Body of pancreas (tissue), 4 donors: ENCODE measurements around the gene ALPI. TPM values are rescaled to one million over a fixed set of nuclear protein-coding genes. Genes with fewer than 3 reads are reported as not detected.
"Not testable (repeated sequence)": the region's sequence is repeated elsewhere in the genome, so short reads cannot be mapped to it uniquely, and the experiment has no call there.

Experiments
- ATAC-seq: fragments of 150-250 bp; one replicate; pipeline ENCODE4 v1.9.1; 2016
- DNase-seq, 4 donors: peaks; one replicate each; pipeline ENCODE4 v3.0.0-alpha.2; 2019
- H3K27ac ChIP-seq, 4 donors: fragments of 200-600 bp; sonication (generic); 1 replicate in 3 of 4; 2 replicates in 1 of 4; pipeline versions ENCODE4 v1.5.1 to v1.6.1; 2016 to 2019; ENCODE audit warnings: mild to moderate bottlenecking in 1 of 4, mixed read lengths in 1 of 4, moderate library complexity in 1 of 4
- H3K27me3 ChIP-seq, 2 donors: fragments of 200-600 bp; sonication (generic); one replicate each; pipeline ENCODE4 v1.6.0; 2016; ENCODE audit warnings: mild to moderate bottlenecking in 1 of 2
- H3K36me3 ChIP-seq, 2 donors: fragments of 200-600 bp; sonication (generic); replicated peaks in 1 of 2; 2 replicates each; pipeline ENCODE4 v1.5.1; 2016; ENCODE audit warnings: low read depth in 2 of 2; ENCODE audit not compliant: insufficient read depth in 1 of 2
- H3K4me1 ChIP-seq: fragments of 200-600 bp; sonication (generic); one replicate; pipeline ENCODE4 v1.6.0; 2016
- H3K4me3 ChIP-seq, 2 donors: fragments of 200-600 bp; sonication (generic); 1 replicate in 1 of 2; 2 replicates in 1 of 2; pipeline ENCODE4 v1.5.1; 2016 to 2019
- H3K9me3 ChIP-seq, 3 donors: fragments of 200-600 bp; sonication (generic); 1 replicate in 2 of 3; 2 replicates in 1 of 3; pipeline ENCODE4 v1.5.1; 2016
- POLR2A ChIP-seq, 3 donors: fragments of 450-650 bp; IDR thresholded peaks; one replicate each; pipeline ENCODE4 v1.6.1; 2016; ENCODE audit warnings: antibody characterized with exemption in 3 of 3, mild to moderate bottlenecking in 2 of 3
- WGBS, 2 donors: methylation state at CpG; one replicate each; pipeline ENCODE4 v1.1.5; 2017; 5-methylcytosine and 5-hydroxymethylcytosine counted together
- intact Hi-C: fragments of 100-400 bp; cut with DNase I; formaldehyde crosslinking; loops from one replicate; pipeline ENCODE4 v1.15.1; 2023
- total RNA-seq, 2 donors: library from RNA; depleted of rRNA; stranded (reverse); fragments of >200 nt; gene quantifications; one replicate each; pipeline ENCODE4 v1.1.0, GENCODE V29; 2016
- TF ChIP-seq, protein P1 (sequence below), 7 experiments: fragments of 450-650 bp in 4 of 7; fragments of 200-600 bp in 3 of 7; sonication (generic) in 3 of 7; IDR thresholded peaks; one replicate each; pipeline ENCODE4 v1.5.1; 2016 to 2019; ENCODE audit warnings: antibody characterized with exemption in 7 of 7

ALPI gene
- total RNA-seq, 2 donors from 2014 or later = not detected

DNA sequence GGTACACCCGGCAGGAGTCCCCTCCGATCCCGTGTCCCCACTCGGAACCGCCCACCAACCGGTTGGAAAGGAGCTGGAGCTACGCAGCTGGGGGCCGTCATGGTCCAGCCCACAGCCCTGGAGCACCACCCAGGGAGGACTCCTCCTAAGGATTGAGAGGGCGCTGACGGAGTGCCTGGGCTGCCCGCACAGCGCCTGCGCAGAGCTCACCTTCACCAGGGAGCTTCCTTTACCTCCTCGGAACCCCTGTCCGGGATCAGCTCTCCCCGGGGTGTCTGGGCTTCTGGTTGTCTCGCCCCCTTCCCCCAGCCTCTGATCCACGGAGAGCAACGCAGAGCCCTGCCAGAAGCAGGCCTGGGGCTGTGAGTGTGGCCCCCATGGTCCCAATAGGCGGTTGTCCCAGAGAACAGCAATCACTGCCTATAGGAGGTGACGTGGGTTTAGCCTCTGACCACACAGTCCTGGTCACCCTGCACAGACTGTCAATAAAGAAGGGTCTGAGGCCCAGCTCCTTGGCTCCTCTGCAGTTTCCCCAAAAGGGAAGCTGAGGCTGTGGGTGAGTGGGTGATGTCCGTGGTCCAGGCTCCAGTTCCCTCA is 34.7 kb upstream of the ALPI start:
- TF ChIP-seq, protein P1, sequence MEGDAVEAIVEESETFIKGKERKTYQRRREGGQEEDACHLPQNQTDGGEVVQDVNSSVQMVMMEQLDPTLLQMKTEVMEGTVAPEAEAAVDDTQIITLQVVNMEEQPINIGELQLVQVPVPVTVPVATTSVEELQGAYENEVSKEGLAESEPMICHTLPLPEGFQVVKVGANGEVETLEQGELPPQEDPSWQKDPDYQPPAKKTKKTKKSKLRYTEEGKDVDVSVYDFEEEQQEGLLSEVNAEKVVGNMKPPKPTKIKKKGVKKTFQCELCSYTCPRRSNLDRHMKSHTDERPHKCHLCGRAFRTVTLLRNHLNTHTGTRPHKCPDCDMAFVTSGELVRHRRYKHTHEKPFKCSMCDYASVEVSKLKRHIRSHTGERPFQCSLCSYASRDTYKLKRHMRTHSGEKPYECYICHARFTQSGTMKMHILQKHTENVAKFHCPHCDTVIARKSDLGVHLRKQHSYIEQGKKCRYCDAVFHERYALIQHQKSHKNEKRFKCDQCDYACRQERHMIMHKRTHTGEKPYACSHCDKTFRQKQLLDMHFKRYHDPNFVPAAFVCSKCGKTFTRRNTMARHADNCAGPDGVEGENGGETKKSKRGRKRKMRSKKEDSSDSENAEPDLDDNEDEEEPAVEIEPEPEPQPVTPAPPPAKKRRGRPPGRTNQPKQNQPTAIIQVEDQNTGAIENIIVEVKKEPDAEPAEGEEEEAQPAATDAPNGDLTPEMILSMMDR (IDR thresholded peaks at IDR 0.05) = no peak
- TF ChIP-seq POLR2A (IDR thresholded peaks at IDR 0.05) = no peak
- Histone ChIP-seq H3K27ac (no peak overlapping the region), H3K9me3 (no peaks in the 10 kb centered on the region), H3K4me3 (no peak overlapping the region), H3K36me3 (no peaks in the 10 kb centered on the region), H3K27me3 (peaks cover 0 to 20% of the 10 kb centered on the region in 2 donors), H3K4me1 (peaks cover 31% of the 10 kb centered on the region)
- no peak for ATAC-seq
- 35 to 100% methylated on average over 1 to 13 of the region's 22 CpGs for WGBS, 2 donors
- DNase-seq = peak in 1 of 4 donors; percentile 35
- intact Hi-C loops = no loop called here

DNA sequence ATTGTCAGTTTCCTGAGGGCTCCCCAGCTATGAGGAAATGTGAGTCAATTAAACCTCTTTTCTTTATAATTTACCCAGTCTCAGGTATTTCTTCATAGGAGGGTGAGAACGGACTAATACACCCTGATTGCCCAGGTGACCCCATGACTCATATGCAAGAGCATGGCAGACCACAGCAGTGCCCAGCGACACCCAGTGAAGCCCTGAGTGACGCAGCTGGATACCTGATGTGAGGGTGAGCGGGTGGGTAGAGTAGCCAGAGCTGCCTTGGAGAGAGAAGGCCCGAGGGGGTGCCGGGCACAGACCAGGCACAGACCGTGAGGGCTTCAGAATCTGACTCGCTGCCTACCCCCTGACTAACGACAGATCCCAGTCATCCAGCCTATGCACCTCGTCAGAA is 33.9 kb upstream of the ALPI start:
- H3K9me3 ChIP-seq = no peaks in the 10 kb centered on the region
- no peak overlapping the region for H3K4me3 ChIP-seq
- peaks cover 0 to 20% of the 10 kb centered on the region in 2 donors for H3K27me3 ChIP-seq
- WGBS, 2 donors = 67 to 81% methylated on average over 5 to 9 of the region's 10 CpGs
- ATAC-seq (no peak), DNase-seq (no peak)
- TF ChIP-seq, protein P1 (IDR thresholded peaks at IDR 0.05) = no peak
- peaks cover 31% of the 10 kb centered on the region for H3K4me1 ChIP-seq
- intact Hi-C loops = no loop called here
- H3K36me3 ChIP-seq = no peaks in the 10 kb centered on the region
- no peak overlapping the region for H3K27ac ChIP-seq

DNA sequence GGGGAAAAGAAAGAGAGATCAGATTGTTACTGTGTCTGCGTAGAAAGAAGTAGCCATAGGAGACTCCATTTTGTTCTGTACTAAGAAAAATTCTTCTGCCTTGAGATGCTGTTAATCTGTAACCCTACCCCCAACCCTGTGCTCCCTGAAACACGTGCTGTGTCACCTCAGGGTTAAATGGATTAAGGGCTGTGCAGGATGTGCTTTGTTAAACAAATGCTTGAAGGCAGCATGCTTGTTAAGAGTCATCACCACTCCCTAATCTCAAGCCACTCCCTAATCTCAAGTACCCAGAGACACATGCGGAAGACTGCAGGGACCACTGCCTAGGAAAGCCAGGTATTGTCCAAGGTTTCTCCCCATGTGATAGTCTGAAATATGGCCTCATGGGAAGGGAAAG is 33.0 kb upstream of the ALPI start:
- H3K27ac ChIP-seq, DNase-seq, ATAC-seq, intact Hi-C loops, H3K9me3 ChIP-seq, H3K36me3 ChIP-seq, H3K4me3 ChIP-seq: not testable (repeated sequence)
- peaks cover 0 to 20% of the 10 kb centered on the region in 2 donors for H3K27me3 ChIP-seq
- peaks cover 31% of the 10 kb centered on the region for H3K4me1 ChIP-seq
- WGBS, 2 donors = 26 to 45% methylated on average over 3 of the region's 3 CpGs

DNA sequence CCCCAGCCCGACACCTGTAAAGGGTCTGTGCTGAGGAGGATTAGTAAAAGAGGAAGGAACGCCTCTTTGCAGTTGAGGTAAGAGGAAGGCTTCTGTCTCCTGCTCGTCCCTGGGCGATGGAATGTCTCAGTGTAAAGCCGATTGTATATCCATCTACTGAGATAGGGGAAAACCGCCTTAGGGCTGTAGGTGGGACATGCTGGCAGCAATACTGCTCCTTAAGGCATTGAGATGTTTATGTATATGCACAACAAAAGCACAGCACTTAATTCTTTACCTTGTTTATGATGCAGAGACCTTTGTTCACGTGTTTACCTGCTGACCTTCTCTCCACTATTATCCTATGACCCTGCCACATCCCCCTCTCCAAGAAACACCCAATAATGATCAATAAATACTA is 32.5 kb upstream of the ALPI start:
- 32 to 34% methylated on average over 7 of the region's 7 CpGs for WGBS, 2 donors
- ATAC-seq, H3K36me3 ChIP-seq, intact Hi-C loops, DNase-seq, H3K27ac ChIP-seq, H3K9me3 ChIP-seq, H3K4me3 ChIP-seq: not testable (repeated sequence)
- H3K27me3 ChIP-seq = peaks cover 0 to 17% of the 10 kb centered on the region in 2 donors
- H3K4me1 ChIP-seq = peaks cover 29% of the 10 kb centered on the region

DNA sequence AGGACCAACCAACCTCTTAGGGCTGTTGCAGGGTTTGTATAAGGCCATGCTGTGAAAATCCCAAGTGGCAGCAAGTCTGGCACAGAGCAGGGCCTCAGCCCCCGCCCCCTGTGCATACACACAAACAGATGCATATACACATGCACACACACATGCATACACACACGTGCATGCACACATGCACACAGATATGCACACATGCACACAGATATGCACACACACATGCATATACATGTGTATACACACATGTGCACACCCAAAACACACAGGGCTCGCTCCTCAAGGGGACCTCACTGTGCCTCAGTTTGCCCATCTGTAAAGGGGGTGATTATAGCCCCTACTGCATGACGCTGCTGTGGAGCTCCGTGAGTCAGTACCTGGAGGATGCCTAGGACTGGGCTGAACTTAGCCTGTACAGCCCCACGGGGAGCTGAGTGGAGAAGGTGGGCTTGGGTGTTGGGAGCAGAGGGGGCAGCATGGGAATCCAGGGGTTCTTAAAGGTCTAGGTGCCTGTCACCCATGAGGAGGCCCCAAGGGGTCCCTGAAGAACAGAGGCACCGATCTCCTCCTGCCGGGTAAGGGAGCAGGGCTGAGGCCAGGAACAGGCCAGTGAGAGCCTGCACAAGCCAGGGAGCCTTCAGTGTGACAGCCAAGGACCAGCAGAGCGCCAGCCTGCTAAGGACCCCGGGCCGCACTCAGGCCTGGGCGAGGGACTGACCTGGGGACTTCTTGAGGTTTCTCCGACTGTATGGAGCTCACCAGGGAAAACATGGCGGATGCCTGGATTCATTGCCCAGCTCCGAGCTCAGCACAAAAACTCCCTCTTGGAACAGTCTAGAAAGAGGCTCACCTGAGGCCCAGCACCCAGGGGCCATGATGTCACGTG is 24.0 kb upstream of the ALPI start:
- TF ChIP-seq, protein P1 (IDR thresholded peaks at IDR 0.05) = no peak
- no peak for TF ChIP-seq POLR2A (IDR thresholded peaks at IDR 0.05)
- no peaks in the 10 kb centered on the region for H3K27me3 ChIP-seq
- H3K9me3 ChIP-seq = no peaks in the 10 kb centered on the region
- WGBS, 2 donors = 75 to 82% methylated on average over 10 to 16 of the region's 16 CpGs
- H3K4me1 ChIP-seq = no peaks in the 10 kb centered on the region
- ATAC-seq = no peak
- H3K36me3 ChIP-seq = no peaks in the 10 kb centered on the region
- intact Hi-C loops = loop anchor here (10.0 kb wide), 1 partner anchor 507 kb away; the partner anchor contains the start of gene NPPC
- no peak overlapping the region for H3K27ac ChIP-seq
- no peak for DNase-seq
- H3K4me3 ChIP-seq = no peak overlapping the region
